D721Med (cell line): ENCODE results near the gene ERC2.

Source experiments
- DNase-seq: peaks from one replicate; pipeline ENCODE4 v3.0.0; 2011; ENCODE audit warnings: low spot score; ENCODE audit not compliant: insufficient read length
- FAIRE-seq: peaks from 2 replicates; lab custom pipeline; 2011; peaks lifted over from hg19 to GRCh38; lab: Jason Lieb, UNC
- CTCF ChIP-seq: IDR thresholded peaks from 2 replicates; pipeline ENCODE4 v1.5.1; 2012; ENCODE audit warnings: mild to moderate bottlenecking, control low read depth; ENCODE audit not compliant: insufficient read depth; ENCODE audit errors: missing control alignments

ERC2 gene

DNA sequence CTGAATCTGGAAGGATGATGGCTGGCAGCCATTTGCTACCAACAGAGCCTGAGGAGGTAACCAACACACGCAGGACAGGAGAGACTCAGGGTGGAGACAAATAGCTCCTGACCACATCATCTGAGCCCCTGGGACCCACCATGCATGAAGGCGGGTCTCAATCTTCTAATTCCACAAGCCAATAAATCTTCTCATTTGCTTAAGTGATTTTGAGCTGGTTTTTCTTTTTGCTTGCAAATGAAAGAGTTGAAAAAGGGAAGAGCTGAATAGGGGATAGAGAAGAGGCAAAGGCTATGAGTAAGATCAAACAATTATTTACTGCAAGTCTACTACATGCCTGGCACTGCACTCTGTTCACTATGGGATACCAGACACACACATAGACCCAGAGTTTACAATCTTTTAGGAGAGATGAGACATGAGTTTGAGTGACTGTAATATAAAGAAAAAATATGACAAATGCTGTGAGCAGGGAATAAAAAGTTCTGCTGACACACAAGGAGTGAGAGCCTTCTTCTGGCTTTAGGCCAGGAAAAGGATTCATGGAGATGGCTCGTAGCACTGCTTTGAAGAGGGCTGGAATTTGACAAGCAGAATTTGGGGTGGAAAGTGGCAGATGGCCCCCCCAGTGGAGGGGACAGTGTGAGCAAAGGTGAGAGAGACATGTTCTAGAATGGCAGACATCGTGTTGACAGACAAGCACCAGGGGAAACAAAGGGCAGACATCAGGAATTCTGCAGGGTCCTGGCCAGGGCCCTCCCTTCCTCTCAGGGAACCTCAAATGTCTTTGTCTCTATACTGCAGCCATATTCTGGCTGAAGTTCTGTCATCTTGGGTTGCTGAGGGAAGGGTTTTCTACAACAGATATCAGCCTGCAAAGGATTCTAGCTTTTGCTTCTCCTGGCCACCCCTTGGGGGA lies 911.4 kb downstream of the ERC2 start:
- DNase-seq (no peak), FAIRE-seq (no peak)
- TF ChIP-seq CTCF = no peak

- DNase-seq (no peak), FAIRE-seq (no peak)
- TF ChIP-seq CTCF = no peak
Observed at GRCh38 chr3:55555873-55556618, 912.2 kb downstream of the ERC2 start.

DNA sequence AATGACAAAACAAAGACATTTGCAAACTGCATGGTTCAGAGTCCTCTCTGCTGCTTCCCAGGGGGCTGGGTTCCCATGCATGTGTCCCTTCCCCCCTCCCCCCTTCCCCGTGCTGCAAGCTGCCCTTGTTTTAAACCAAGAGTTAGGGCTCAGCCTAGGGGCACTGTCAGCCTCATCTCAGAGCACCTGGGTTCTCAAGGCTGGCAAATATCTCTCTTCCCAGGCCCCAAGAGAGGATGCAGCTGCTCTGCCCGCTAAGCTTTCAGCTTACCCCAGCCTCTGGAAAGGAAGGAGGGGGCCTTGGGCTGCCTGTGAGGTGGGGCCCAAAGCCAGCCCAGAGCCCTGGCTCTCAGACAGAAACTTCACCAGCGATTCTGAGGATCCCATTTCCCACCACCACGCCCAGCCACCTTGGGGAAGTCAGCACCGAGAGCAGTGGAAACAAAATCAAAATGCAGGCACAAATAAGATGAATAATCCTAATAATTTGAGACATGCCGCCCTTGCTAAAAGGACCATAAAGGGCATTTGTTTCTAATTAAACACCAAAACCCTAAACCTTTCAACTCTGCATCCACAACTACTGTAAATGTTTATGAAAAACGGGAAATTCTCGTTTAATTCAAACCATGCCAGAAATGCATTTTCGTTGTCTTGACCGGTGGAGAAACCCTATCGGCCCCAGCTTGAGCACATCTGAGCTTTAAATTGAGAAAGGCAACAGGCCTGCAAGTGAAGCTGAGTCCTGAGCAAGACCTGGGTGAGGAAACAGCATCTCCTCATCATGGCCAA lies 913.4 kb downstream of the ERC2 start:
- FAIRE-seq (no peak), DNase-seq (no peak)
- TF ChIP-seq CTCF = no peak

DNA sequence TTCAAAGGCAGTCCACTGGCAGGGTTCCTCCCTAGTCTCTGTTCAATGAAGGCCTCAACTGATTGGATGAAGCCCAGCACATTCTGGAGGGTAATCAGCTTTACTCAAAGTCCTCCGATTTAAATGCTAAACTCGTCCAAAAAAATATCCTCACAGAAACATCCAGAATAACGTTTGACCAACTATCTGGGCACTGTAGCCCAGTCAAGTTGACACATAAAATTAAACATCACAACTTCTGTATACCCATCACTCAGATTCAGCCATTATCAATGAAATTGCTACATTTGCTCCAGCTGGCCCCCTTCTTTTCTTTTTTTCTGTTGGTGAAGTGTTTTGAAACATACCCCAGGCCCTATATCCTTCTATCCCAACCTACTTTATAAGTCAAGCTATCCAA lies 916.6 kb downstream of the ERC2 start:
- no peak for TF ChIP-seq CTCF
- no peak for DNase-seq
- FAIRE-seq = no peak

GRCh38 chr3:55549177-55549576 lies 919.1 kb downstream of the ERC2 start:
- TF ChIP-seq CTCF = no peak
- no peak for FAIRE-seq
- no peak for DNase-seq

GRCh38 chr3:55546866-55547669 lies 921.2 kb downstream of the ERC2 start:
- FAIRE-seq = no peak
- TF ChIP-seq CTCF = no peak
- DNase-seq = no peak
